Common myeloid progenitor, CD34-positive (primary cell): ENCODE data around the gene PHF2.

Experiments
- CTCF ChIA-PET: fragments of 350-600 bp; sonication (Branson Sonifier 250); formaldehyde crosslinking; loops from one replicate; lab custom pipeline; 2021; ENCODE audit warnings: antibody characterized with exemption; lab: Charles Lee
- POLR2A ChIA-PET: fragments of 350-600 bp; sonication (Branson Sonifier 250); formaldehyde crosslinking; loops from one replicate; lab custom pipeline; 2021; ENCODE audit warnings: antibody characterized with exemption; lab: Charles Lee
- DNase-seq, 3 donors: peaks; one replicate each; pipeline versions ENCODE4 v3.0.0 to v3.0.0-alpha.2; 2013
- H3K27ac ChIP-seq, 2 experiments: 1 replicate in 1 of 2; 2 replicates in 1 of 2; pipeline ENCODE4 v1.7.0; 2013; ENCODE audit warnings: inconsistent platforms in 2 of 2, low read length in 2 of 2, mild to moderate bottlenecking in 2 of 2, low read depth in 1 of 2, moderate library complexity in 1 of 2; ENCODE audit not compliant: severe bottlenecking in 2 of 2, insufficient read depth in 1 of 2, poor library complexity in 1 of 2
- H3K27me3 ChIP-seq, 5 experiments: replicated peaks in 2 of 5; 1 replicate in 3 of 5; 2 replicates in 2 of 5; pipeline versions ENCODE4 v1.6.1 to v1.7.0; 2013; ENCODE audit warnings: low read length in 4 of 5, mild to moderate bottlenecking in 2 of 5, moderate library complexity in 2 of 5, inconsistent platforms in 1 of 5; ENCODE audit not compliant: insufficient read depth in 5 of 5, control insufficient read depth in 4 of 5
- H3K36me3 ChIP-seq, 4 experiments: 1 replicate in 2 of 4; 2 replicates in 2 of 4; pipeline versions ENCODE4 v1.6.1 to v1.7.0; 2013; ENCODE audit warnings: low read length in 3 of 4, control low read depth in 1 of 4, mild to moderate bottlenecking in 1 of 4; ENCODE audit not compliant: control insufficient read depth in 4 of 4, insufficient read depth in 4 of 4
- H3K4me1 ChIP-seq, 4 experiments: 1 replicate in 3 of 4; 2 replicates in 1 of 4; pipeline versions ENCODE4 v1.6.1 to v1.7.1; 2013; ENCODE audit warnings: low read length in 3 of 4, mild to moderate bottlenecking in 3 of 4, control low read depth in 1 of 4, inconsistent platforms in 1 of 4, moderate library complexity in 1 of 4; ENCODE audit not compliant: control insufficient read depth in 4 of 4, insufficient read depth in 4 of 4; ENCODE audit errors: control extremely low read depth in 1 of 4
- H3K4me3 ChIP-seq, 7 experiments: 1 replicate in 4 of 7; 2 replicates in 3 of 7; pipeline versions ENCODE4 v1.5.1 to v1.7.0; 2013; ENCODE audit warnings: mild to moderate bottlenecking in 7 of 7, low read length in 6 of 7, moderate library complexity in 6 of 7, inconsistent platforms in 2 of 7, low read depth in 2 of 7, control low read depth in 1 of 7; ENCODE audit not compliant: insufficient read depth in 4 of 7, control insufficient read depth in 1 of 7; ENCODE audit errors: extremely low read depth in 1 of 7
- H3K9me3 ChIP-seq, 5 experiments: 1 replicate in 4 of 5; 2 replicates in 1 of 5; pipeline versions ENCODE4 v1.6.1 to v1.7.1; 2013; ENCODE audit warnings: low read length in 4 of 5, mild to moderate bottlenecking in 2 of 5, inconsistent platforms in 1 of 5, low read depth in 1 of 5, moderate library complexity in 1 of 5; ENCODE audit not compliant: control insufficient read depth in 4 of 5, insufficient read depth in 2 of 5; ENCODE audit errors: control extremely low read depth in 1 of 5
- WGBS: methylation state at CpG from one replicate; pipeline ENCODE4 v1.1.5; 2013; ENCODE audit not compliant: insufficient coverage; 5-methylcytosine and 5-hydroxymethylcytosine counted together

PHF2 gene

GRCh38 chr9:93578844-93579243, 2.5 kb downstream of the PHF2 start:
- ChIA-PET POLR2A (no interaction called here), CTCF (interaction anchor here (1.5 to 2.4 kb wide), 2 partner anchors 13 to 14 kb away, joined by 6 to 8 read pairs; no protein-coding TSS in a partner anchor)
- 50% methylated on average over 2 of the region's 5 CpGs for WGBS
- Histone ChIP-seq H3K27me3 (no peaks in the 10 kb centered on the region), H3K4me1 (peaks cover 0 to 40% (median 31%) of the 10 kb centered on the region in 4 experiments), H3K27ac (no peak overlapping the region), H3K36me3 (no peaks in the 10 kb centered on the region), H3K9me3 (no peaks in the 10 kb centered on the region), H3K4me3 (no peak overlapping the region)
- DNase-seq, result no peak

- H3K27me3 ChIP-seq, result no peaks in the 10 kb centered on the region
- 95% methylated on average over 19 of the region's 20 CpGs for whole genome bisulfite sequencing
- no peaks in the 10 kb centered on the region for H3K36me3 ChIP-seq
- peaks cover 0 to 39% (median 30%) of the 10 kb centered on the region in 4 experiments for H3K4me1 ChIP-seq
- DNase-seq, result no peak
- H3K9me3 ChIP-seq, result peaks cover 0 to 9% (median 3%) of the 10 kb centered on the region in 5 experiments
- H3K27ac ChIP-seq, result no peak overlapping the region
- ChIA-PET POLR2A (no interaction called here), CTCF (interaction anchor here (2.4 kb wide), 1 partner anchor 13 kb away, joined by 7 read pairs; no protein-coding TSS in a partner anchor)
- H3K4me3 ChIP-seq, result no peak overlapping the region
These were observed 3.5 kb downstream of the PHF2 start for GRCh38 chr9:93579711-93580516.

- 77% methylated on average over 10 of the region's 10 CpGs for WGBS
- Histone ChIP-seq H3K27ac (no peak overlapping the region), H3K4me1 (peaks cover 0 to 33% (median 21%) of the 10 kb centered on the region in 4 experiments), H3K9me3 (peaks cover 0 to 16% (median 3%) of the 10 kb centered on the region in 5 experiments), H3K4me3 (no peak overlapping the region), H3K27me3 (no peaks in the 10 kb centered on the region), H3K36me3 (peaks cover 0 to 2% (median 0%) of the 10 kb centered on the region in 4 experiments)
- ChIA-PET POLR2A (no interaction called here), CTCF (interaction anchor here (0.8 to 2.4 kb wide), 2 partner anchors 12 to 14 kb away, joined by 3 to 7 read pairs; no protein-coding TSS in a partner anchor)
- DNase-seq, result no peak
These were observed 4.4 kb downstream of the PHF2 start for GRCh38 chr9:93580654-93581380.

GRCh38 chr9:93582115-93582514, 5.7 kb downstream of the PHF2 start:
- POLR2A ChIA-PET, result interaction anchor here (1.1 kb wide), 1 partner anchor 14 kb away, joined by 3 read pairs; no protein-coding TSS in a partner anchor

GRCh38 chr9:93582550-93582949, 6.2 kb downstream of the PHF2 start:
- WGBS, result 100% methylated on average over 1 of the region's 3 CpGs
- Histone ChIP-seq H3K36me3 (peaks cover 0 to 4% (median 0%) of the 10 kb centered on the region in 4 experiments), H3K27me3 (no peaks in the 10 kb centered on the region), H3K4me1 (peaks cover 0 to 30% (median 17%) of the 10 kb centered on the region in 4 experiments), H3K9me3 (peaks cover 0 to 16% (median 3%) of the 10 kb centered on the region in 5 experiments), H3K27ac (no peak overlapping the region), H3K4me3 (no peak overlapping the region)
- DNase-seq, result no peak
- POLR2A ChIA-PET, result interaction anchor here (1.1 kb wide), 1 partner anchor 14 kb away, joined by 3 read pairs; no protein-coding TSS in a partner anchor
- CTCF ChIA-PET, result interaction anchor here (0.9 to 2.4 kb wide), 2 partner anchors 12 to 16 kb away, joined by 3 to 7 read pairs; no protein-coding TSS in a partner anchor

More at GRCh38 chr9:93582115-93582514, 5.7 kb downstream of the PHF2 start:
- Histone ChIP-seq H3K9me3 (peaks cover 0 to 16% (median 3%) of the 10 kb centered on the region in 5 experiments), H3K4me1 (peaks cover 0 to 33% (median 20%) of the 10 kb centered on the region in 4 experiments), H3K4me3 (no peak overlapping the region), H3K36me3 (peaks cover 0 to 4% (median 0%) of the 10 kb centered on the region in 4 experiments), H3K27me3 (no peaks in the 10 kb centered on the region), H3K27ac (no peak overlapping the region)
- WGBS, result 70% methylated on average over 4 of the region's 5 CpGs
- DNase-seq, result no peak
- CTCF ChIA-PET, result interaction anchor here (0.9 to 2.4 kb wide), 2 partner anchors 12 to 16 kb away, joined by 3 to 7 read pairs; no protein-coding TSS in a partner anchor

GRCh38 chr9:93585259-93585658, 8.9 kb downstream of the PHF2 start:
- H3K36me3 ChIP-seq, result peaks cover 0 to 4% (median 0%) of the 10 kb centered on the region in 4 experiments
- peaks cover 0 to 16% (median 3%) of the 10 kb centered on the region in 5 experiments for H3K9me3 ChIP-seq
- ChIA-PET CTCF (no interaction called here), POLR2A (no interaction called here)
- H3K27ac ChIP-seq, result no peak overlapping the region
- no peak overlapping the region for H3K4me3 ChIP-seq
- no peaks in the 10 kb centered on the region for H3K27me3 ChIP-seq
- 97% methylated on average over 3 of the region's 4 CpGs for WGBS
- no peak for DNase-seq
- peaks cover 0 to 18% (median 6%) of the 10 kb centered on the region in 4 experiments for H3K4me1 ChIP-seq
